GM21528 (cell line): ENCODE measurements around the gene GDF2.

ENCODE experiments used
- ATAC-seq: cut with Tn5 transposase; IDR thresholded peaks from one replicate; pipeline ENCODE4 v1.9.1; 2021; ENCODE audit warnings: mild to moderate bottlenecking, moderate library complexity; ENCODE audit not compliant: unreplicated experiment, low FRiP score

The GDF2 gene

DNA sequence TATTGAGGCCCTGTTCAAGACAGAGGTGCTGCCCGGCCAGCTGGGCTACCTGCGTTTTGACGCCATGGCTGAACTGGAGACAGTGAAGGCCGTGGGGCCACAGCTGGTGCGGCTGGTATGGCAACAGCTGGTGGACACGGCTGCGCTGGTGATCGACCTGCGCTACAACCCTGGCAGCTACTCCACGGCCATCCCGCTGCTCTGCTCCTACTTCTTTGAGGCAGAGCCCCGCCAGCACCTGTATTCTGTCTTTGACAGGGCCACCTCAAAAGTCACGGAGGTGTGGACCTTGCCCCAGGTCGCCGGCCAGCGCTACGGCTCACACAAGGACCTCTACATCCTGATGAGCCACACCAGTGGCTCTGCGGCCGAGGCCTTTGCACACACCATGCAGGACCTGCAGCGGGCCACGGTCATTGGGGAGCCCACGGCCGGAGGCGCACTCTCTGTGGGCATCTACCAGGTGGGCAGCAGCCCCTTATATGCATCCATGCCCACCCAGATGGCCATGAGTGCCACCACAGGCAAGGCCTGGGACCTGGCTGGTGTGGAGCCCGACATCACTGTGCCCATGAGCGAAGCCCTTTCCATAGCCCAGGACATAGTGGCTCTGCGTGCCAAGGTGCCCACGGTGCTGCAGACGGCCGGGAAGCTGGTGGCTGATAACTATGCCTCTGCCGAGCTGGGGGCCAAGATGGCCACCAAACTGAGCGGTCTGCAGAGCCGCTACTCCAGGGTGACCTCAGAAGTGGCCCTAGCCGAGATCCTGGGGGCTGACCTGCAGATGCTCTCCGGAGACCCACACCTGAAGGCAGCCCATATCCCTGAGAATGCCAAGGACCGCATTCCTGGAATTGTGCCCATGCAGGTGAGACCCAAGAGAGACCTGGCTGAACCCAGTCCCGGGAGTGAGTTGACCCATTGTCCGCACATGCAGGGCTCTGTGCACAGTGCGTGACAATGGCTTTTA is 28.7 kb downstream of the GDF2 start:
- no peak for ATAC-seq

DNA sequence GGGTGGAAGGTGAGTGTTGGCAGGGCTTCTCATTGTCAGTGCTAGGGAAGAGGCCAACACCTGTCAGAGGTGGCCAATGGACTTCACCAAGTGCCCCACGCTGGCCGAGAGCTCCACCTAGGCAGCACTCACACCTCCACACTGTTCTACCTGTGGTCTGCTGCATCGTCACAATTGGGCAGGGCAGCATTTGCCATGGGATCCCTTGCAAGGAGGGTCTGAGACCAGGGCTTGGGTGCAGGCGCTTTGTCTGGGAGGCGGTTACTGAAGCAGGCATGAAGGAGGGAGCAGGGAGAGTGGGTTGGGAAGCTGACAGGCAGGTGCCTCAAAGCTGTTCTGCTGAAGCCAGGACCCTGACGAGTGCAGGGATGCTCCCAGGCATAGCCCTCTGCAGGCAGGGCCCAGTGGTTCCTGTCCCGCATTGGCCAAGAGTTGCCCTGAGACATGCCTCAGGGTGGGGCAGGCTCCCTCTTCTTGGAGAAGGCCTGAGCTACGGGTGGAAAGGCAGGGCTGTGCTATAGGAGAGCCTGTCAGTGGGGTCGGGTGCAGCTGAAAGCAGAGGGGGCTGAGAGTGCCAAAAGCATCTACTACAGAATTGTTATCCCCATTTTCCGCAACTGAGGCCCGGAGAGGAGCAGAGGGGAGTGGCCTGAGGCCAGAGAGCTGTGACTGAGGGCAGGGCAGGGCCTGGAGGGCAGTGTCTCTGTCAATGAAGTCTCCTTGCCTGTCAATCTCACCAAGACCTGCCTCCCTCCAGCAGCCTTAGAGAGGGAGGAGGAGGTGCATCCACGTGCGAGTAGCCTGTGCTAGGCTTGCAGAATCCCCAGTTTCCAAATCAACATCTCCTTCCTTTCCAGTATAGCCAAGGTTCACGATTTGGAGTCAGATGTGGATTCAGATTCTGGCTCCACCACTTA is 29.9 kb downstream of the GDF2 start:
- no peak for ATAC-seq

DNA sequence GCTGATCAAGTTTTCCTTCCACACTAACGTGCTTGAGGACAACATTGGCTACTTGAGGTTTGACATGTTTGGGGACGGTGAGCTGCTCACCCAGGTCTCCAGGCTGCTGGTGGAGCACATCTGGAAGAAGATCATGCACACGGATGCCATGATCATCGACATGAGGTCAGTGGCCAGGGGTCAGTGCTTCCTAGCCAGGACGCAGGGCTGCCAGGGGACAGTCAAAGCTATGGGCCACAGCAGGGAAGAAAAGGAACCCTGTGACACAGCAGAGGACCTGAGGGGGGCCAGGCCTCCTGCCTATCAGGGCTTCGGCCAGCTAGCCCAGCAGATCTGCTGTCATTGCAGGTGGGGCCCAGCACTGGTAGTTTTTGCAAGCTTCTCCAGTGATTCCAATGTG is 31.1 kb downstream of the GDF2 start:
- no peak for ATAC-seq

DNA sequence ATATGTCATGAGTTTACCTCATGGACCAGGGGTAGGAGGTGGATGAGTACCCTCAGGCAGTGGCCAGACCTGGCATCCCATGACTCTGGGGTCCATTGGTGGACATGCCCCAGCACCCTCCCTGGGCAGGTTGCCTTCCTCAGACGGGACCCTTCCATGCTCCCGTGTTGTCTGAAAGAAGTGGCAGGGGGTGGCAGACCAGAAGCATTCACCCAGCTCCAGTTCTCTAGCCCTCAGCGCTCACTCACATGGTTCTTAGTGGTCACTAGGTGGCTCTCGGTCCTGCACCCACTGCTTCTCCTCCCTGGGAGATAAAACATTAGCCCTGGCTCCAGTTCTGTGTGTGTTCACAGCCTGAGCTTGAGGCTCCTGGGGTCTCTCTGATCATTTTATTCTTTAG is 31.9 kb downstream of the GDF2 start:
- no peak for ATAC-seq

DNA sequence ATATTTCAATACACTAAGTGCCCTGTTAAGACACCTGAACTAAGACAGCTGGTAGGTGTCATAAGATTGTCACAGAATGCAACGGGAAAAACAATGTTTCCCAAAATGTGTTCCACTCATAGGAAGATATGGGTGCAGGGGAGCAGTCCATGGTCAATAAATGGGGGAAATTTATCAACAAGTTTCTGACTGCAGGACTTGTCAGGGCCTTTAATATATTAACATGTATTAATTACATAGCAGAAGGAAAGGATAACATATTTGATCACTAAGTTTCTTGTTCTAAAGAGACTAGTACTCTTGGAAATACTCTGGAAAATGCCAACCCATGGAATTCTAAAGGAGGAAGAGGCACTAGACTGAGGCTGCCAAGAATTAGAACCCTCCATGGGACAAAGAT is 32.6 kb downstream of the GDF2 start:
- ATAC-seq, result no peak

DNA sequence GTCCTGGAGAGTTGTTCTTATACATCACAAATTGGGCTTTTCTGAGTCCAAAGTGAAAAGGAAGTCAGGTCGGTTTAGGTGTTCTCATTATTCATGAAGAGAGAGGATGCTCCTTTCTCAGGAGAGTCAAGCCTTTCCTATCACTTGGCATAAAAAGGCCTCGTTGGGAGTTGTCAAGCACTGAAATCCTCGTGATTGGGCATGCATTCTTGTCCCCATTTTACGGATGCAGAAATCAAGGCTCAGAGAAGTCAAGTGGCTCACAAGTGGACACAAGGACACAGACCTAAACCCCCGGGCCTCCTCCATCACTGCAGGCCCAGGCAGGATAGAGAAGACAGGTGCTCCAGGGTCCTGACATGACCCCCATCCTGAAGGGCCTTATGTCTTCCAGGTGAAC is 34.5 kb downstream of the GDF2 start:
- no peak for ATAC-seq

DNA sequence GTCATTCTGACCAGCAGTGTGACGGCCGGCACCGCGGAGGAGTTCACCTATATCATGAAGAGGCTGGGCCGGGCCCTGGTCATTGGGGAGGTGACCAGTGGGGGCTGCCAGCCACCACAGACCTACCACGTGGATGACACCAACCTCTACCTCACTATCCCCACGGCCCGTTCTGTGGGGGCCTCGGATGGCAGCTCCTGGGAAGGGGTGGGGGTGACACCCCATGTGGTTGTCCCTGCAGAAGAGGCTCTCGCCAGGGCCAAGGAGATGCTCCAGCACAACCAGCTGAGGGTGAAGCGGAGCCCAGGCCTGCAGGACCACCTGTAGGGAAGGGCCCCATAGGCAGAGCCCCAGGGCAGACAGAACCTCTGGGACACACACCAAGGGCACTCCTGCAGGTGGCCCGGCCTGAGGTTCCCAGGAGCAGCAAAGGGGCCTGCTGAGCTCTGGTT is 34.9 kb downstream of the GDF2 start:
- ATAC-seq, result no peak

DNA sequence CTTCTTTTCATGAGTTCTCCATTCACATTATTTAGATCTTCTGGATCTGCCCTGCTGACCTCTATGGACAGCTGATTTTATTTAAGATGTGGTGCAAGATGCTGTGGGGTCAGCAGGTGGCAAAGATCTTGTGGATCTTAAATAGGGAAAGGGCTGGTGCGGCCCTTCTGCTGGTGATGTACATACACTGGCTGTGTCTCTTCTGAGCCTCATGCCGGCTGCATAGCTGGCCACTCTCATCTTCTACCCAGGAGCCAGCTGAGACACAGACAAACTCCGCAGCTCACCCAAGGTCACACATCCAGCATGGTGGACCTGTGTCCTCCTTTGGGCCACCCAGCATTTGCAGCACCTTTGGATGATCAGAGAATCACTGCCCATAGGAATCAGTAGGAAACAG is 35.7 kb downstream of the GDF2 start:
- no peak for ATAC-seq

DNA sequence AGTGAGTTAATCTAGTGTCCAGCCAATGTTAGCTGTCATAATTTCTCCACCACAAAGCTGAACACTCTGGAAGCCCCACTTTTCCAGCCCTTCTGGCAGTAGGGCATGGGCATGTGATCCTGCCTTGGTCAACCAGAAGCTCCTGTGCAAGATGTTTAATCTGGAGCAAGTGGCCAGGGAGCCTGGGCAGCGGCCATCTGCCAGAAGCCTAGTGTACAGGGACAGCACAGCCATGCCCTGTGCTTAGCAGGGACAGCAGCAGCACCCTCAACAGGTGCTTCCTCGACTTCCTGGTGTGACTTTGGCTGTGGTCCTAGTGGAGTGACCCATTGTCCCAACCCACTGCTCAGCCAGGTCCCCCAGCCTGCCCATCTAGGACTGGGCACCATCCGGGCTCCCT is 36.2 kb downstream of the GDF2 start:
- no peak for ATAC-seq

DNA sequence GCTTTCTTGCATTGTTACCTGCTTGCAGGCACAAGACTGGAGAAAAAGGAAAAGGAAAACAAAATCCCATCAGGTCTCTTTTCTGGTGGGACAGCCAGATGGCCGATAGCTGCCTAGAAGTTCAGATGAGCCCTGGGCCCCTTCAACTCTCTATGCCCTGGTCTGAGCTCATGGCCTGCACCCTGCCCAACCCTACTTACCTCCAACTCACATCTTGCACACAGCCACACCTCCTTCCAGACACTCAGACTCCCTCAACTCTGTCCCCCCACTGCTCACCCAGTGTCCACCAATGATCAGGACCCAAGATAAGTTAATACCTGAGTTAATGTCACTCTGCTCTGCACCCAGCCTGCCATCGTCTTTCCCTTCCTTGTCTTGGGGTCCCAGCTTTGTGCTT is 36.8 kb downstream of the GDF2 start:
- ATAC-seq, result no peak

DNA sequence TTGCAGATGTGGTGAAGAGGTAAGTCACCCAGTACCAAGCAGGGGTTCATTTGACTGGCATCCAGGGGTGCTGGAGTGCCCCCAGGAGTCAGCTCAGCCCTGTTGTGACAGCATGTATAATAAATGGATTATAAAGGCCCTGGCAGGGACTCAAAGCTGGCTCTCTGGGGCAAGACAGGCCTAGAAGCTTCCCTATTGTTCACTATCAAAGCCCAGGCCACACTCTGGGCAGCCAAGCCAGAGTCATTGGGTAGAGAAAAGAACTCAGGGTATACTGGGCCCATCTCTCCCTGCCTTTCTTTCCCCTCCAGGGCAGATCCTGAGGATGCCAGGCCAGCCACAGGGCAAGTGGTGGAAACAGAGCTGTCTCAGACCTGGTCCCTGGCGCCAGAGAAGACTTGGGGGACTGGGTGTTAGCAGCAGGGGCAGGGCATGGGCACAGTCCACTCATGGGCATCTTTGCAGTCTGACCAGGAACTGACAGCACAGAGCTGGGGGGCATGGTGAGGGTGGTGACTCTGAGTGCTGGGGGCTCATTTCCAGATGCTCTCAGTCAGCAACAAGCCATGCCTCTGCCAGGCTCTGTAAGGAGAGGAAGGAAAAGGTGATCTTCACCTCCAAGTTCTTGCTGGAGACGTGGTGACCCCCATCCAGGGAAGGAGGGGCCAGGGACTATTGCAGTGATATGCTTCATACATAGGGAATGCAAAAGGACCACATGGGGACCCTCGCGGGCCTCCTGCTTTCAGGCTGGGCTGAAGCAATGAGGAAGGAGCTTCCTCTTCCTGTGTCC is 37.6 kb downstream of the GDF2 start:
- ATAC-seq, result no peak

DNA sequence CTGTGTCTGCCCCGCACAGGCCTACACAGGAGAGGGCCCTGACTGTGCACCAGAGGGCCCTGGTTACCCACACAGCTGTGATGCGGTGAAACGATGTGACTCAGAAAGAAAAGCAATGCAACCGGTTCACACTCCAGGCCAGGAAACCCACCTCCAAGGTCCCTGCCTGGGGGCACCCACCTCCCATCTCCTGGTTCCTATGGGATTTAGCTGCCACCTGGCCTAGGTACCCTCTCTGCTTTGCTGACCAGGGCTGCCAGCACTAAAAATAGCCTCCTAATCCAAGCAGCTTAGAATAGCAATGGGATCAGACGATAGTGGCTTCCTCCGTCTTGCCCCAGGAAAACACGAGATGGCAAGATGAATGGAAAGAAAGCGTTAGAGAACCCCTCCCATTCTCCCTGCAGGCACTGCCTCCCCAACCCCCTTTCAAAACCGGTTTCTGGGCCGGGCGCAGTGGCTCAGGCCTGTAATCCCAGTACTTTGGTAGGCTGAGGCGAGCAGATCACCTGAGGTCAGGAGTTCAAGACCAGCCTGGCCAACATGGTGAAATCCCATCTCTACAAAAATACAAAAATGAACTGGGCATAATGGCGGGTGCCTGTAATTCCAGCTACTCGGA is 38.3 kb downstream of the GDF2 start:
- ATAC-seq, result no peak

DNA sequence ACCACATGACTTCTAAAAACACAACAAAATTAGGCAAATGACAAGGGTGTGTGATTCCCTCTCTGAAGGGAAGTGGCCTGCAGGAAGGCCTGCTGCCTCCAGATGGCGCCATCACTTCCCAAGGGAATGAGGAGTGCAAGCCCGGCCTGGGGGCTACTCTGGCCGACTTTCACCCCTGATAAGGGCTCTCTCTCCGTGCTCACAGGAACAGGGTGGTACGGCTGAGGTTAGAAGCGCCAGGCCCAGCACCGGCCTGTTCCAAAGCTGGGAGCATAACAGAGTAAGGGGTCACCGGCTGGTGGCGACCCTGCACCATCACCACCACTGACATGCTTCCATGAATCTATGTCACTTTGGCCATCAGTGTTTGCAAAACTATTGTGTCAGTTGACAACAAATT is 39.0 kb downstream of the GDF2 start:
- no peak for ATAC-seq

DNA sequence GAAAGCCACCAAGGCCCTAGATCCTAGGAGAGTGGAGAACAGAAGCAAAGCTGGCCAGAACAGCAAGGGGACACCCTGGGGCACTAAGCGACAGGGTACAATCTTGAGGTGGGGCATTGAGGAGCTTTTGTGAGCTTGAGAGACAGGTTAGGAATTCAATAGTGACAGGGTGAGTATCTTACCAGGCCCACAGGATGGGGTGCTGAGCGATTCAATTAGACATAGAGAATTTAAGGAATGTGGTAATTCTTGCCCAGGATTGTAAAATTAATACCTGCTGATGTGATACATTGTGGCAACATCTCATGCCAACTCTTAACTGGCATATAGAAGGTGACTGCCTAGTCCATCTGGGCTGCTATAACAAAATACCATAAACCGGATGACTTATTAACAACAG is 39.9 kb downstream of the GDF2 start:
- ATAC-seq, result no peak

DNA sequence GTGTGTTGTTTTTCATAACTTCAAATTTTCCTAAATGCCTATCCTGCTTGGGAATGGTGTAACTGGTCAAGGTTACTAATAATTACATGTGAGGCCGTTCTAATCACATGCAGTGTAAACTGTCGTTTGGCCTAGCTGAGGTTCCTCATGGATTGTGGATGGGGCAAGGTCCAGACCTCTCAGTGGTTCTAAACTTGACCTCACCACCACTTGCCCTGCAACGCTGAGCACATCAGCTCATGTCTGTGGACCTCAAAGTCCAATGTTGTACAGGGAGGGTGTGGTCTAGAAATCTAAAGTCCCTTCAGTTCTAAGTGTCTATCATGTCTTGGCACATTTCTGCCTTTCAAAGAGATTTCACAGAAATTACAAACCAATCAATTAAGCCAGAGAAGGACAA is 41.5 kb downstream of the GDF2 start:
- no peak for ATAC-seq

DNA sequence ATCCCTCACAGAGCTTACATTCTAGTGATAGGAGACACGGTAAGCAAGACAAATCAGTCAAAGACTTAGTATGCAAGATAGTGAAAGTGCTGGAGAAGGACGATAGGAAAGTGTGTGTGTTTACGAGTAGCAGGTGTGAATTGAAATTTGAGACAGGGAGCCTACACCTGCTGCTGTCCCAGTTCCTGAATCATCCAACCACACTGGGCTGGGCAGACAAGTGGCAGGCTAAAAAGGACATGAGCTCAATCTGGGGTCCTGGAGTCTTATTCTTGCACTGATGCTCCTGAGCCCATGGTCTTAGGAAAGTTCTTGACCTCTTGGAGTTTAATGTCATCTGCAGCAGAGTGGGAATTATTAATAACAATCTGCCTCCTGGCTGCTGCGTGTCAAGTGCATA is 42.1 kb downstream of the GDF2 start:
- ATAC-seq, result no peak

DNA sequence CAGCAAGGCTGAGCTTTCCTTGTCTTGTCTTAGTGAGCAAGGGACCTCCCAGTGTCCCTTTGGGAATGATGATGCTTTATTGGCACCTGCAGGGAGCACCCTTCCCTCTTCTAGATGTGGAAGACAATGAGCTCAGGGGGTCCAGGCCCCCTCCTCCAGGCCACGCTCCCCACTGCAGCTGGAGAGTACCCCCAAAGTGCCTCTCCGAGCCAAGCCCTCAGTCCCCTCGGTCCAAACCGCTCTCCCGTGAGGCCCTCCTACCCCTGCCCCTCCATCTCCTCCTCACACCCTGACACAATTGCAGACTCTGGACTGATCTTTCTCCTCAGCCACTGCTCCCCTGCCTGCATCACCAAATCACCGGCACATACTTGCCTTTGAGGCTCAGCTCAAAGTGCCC is 42.7 kb downstream of the GDF2 start:
- ATAC-seq, result no peak

DNA sequence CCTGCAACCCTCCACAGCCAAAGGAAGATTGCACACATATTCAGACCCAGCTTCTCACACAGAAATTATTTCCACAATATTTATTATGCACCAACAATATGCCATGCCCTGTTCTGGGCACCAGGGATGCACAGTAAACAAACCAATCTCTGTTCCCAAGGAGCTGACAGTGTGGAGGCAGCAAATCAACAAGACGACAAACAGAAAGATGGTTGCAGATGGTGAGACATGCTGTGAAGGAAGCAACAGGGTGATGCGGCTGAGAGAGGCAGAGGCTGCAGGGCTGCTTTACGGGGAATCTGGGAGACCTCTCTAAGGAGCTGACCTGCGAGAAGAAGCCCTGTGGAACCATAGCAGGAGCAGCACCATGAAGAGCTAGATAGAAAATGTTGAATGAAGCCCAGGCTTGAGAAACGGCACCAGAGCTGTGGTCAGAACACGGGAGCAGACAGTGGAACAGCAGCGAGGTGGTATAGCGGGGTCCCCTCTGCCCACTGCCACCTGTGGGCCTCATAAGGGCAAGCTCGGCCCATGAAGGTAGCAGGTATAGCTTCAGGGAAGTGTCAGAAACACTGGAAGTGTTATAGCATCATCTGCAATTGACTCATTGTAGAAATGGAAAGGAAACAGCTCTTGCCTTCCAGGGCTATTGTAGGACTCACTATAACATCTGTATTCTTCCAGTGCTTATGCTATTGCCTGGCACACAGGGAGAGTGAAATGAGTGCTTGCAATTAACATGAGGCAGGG is 43.4 kb downstream of the GDF2 start:
- ATAC-seq, result no peak

DNA sequence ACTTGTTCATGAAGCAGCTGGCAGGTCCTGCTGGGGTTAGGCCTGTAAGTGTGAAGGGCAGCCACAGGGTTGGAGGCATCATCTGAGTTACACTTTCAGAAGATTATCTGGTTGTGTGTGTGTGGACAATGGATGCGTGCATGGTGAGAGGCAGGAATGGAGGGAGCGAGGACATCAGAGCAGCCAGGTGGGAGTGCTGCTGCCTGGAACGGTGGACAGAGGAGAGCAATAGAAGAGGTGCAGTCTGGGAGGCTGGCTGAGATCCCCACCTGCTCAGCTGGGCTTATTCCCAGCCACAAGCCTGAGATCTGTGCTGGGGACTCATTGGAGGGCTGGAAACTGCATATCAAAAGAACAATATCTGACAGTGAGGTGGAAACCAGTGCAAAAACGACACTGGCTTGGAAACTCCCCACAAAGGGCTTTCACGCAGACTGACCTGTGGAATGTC is 44.0 kb downstream of the GDF2 start:
- no peak for ATAC-seq
